ENCODE measurements around the gene RRM1.
A peak's percentile ranks its signal among the peaks of the same experiment; 100 is the strongest.
"Not testable (repeated sequence)": the region's sequence is repeated elsewhere in the genome, so short reads cannot be mapped to it uniquely, and the experiment has no call there.

Gene RRM1

DNA sequence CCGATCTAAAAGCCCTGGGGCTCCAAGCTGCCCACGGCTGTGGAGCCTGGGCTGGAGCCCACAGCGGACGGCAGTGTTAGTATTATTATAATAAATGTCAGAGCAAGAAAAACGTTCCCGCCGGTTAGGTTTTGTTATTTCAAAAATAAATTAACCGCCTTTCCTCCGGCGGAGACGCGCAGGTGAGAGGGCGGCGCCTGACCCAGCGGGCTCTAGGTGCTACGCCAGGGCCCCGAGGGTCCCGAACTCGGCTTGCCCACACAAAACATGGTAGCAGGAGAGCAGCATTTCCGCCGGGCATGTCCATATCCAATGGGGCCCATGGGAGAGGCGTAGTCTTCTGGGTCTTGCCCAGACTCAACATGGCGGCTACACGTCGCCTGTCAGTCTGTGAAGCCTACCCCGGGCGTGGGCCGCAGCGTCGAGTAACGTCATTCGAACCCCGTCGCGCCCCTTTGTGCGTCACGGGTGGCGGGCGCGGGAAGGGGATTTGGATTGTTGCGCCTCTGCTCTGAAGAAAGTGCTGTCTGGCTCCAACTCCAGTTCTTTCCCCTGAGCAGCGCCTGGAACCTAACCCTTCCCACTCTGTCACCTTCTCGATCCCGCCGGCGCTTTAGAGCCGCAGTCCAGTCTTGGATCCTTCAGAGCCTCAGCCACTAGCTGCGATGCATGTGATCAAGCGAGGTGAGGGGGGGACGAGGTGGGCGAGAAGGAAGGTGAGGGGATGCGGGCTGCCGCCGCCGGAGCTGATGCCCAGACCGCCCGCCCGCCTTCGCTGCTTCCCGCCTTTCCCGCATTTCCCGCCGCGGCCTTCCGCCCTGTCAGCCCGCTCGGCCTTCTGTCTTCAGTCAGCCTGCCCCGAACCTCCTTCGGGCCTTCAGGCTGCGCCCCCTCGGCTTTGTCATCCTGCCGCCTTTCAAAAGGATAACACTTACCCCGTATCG is at the start of gene RRM1:
Gene RRM1, plus strand, starts transcription at position 452 of the 944 bp plus-strand sequence. Its CDS starts 214 bp downstream, at position 666.
- H3K4me3 ChIP-seq (ENCODE audit: low read depth, low read length): peak within 1 kb of the TSS; percentile 84

- H3K4me3 ChIP-seq (ENCODE audit: low read depth, low read length): no peak overlapping the region
Measured at GRCh38 chr11:4044976-4045646, 49.5 kb upstream of the RRM1 start.

DNA sequence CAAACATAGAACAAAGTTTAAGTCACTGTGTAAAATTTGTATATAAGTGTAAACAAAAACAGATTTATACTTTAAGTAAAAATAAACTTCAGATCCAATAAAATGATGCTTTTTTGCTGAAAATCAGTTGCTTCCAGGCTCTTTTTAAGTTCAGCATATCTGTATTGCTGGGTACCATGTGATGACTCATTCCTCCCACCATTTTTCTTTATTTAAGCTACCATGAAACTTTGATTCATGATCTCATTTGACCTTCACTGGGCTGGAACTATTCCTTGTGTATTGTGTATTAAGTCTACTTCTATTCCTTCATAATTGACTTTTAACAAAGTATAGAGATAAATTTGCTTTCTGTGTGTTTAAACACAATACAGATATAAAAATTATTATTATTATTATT is 46.3 kb upstream of the RRM1 start:
- H3K4me3 ChIP-seq (ENCODE audit: low read depth, low read length): no peak overlapping the region

DNA sequence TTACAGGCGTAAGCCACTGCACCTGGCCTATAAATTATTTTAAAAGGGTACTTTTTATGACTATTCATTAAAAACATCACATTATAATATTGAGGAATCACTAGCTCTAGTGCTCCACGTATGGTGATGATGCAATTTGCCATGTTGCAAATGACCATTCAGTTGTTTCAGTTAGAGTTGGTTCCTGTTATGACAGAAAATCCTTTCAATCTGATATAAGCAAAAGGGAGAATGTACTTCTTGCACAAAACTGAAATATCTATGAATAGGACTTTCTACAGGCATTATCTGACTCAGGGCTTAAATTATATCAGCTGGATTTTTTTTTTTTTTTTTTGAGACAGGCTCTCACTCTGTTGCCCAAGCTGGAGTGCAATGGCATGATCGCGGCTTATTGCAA is 45.6 kb upstream of the RRM1 start:
- no peak overlapping the region for H3K4me3 ChIP-seq (ENCODE audit: low read depth, low read length)

- H3K4me3 ChIP-seq (ENCODE audit: low read depth, low read length): no peak overlapping the region
Measured at GRCh38 chr11:4050138-4050537, 44.5 kb upstream of the RRM1 start.

DNA sequence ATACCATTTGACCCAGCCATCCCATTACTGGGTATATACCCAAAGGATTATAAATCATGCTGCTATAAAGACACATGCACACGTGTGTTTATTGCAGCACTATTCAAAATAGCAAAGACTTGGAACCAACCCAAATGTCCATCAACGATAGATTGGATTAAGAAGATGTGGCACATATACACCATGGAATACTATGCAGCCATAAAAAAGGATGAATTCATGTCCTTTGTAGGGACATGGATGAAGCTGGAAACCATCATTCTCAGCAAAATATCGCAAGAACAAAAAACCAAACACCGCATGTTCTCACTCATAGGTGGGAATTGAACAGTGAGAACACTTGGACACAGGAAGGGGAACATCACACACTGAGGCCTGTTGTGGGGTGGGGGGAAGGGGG is 41.4 kb upstream of the RRM1 start:
- H3K4me3 ChIP-seq (ENCODE audit: low read depth, low read length): not testable (repeated sequence)

- no peak overlapping the region for H3K4me3 ChIP-seq (ENCODE audit: low read depth, low read length)
Measured at GRCh38 chr11:4054643-4055042, 40.0 kb upstream of the RRM1 start.

- H3K4me3 ChIP-seq (ENCODE audit: low read depth, low read length): no peak overlapping the region
Measured at GRCh38 chr11:4059424-4059823, 35.2 kb upstream of the RRM1 start.

DNA sequence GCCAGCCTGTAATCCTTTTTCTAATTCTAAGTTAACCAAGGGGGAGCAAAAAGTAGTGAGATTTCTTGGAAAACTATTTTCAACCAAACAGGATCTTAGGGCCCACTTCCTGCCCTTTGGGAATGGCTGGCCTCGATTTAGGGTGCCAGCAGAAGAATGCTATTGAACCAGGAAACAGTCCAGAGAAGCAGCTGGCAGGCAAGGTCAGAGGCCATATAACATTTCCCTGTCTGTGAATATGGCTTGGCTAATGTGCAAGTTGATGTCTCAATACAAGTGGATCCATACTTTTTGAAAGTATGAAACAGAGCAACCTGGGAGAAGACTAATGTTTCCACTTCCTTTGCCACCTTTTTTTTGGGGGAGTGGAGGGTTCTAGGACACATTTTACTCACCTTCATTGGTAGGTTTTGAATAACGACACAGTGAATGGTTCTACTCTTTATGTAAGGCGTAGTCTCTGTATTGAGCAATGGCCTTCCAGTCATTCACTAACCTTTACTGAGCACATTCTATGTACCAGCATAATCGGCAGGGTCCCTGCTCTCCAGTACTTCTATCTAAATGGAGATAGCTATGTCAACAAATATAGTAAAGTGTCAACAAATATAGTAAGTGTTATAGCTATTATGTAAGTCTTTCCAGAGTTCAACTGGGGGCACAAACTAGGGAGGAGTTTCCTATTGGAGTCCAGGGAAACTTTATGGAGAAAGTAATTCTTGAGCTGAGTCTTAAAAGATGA is 34.2 kb upstream of the RRM1 start:
- no peak overlapping the region for H3K4me3 ChIP-seq (ENCODE audit: low read depth, low read length)

GRCh38 chr11:4061700-4062099 is 32.9 kb upstream of the RRM1 start:
- no peak overlapping the region for H3K4me3 ChIP-seq (ENCODE audit: low read depth, low read length)

- no peak overlapping the region for H3K4me3 ChIP-seq (ENCODE audit: low read depth, low read length)
Measured at GRCh38 chr11:4063348-4063747, 31.3 kb upstream of the RRM1 start.

DNA sequence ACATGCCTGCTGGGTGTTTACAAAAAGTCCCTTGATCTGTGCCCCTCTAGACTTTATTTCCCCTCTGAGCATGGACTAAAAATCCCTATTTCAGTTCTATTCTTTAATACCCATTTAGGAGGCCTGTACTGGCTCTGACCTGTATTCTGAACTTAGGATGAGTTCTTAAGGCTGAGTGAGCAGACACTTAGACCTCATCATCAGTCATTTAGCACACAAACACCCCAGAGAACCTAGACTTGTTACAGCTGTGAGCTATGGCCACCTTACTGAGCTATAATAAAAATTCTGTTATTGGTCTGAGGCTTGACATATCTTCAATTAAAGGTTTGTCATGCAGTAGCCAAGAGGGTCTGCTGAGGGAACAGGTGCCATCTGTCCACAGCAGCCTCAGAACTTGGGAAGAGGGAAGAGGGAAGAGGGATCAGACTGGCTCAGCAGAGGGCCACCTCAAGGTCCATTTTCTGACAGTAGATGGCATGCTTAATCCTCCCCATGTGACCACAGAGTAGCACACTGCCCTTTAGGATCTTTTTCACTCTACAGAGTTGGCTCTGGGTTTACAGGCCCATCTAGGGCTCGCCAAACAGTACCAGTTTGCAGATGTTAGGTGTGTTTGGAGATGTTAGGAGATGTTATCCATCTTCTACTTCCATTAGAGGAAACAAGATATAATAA is 30.2 kb upstream of the RRM1 start:
- H3K4me3 ChIP-seq (ENCODE audit: low read depth, low read length): no peak overlapping the region

- H3K4me3 ChIP-seq (ENCODE audit: low read depth, low read length): no peak overlapping the region
Measured at GRCh38 chr11:4065086-4065485, 29.5 kb upstream of the RRM1 start.

DNA sequence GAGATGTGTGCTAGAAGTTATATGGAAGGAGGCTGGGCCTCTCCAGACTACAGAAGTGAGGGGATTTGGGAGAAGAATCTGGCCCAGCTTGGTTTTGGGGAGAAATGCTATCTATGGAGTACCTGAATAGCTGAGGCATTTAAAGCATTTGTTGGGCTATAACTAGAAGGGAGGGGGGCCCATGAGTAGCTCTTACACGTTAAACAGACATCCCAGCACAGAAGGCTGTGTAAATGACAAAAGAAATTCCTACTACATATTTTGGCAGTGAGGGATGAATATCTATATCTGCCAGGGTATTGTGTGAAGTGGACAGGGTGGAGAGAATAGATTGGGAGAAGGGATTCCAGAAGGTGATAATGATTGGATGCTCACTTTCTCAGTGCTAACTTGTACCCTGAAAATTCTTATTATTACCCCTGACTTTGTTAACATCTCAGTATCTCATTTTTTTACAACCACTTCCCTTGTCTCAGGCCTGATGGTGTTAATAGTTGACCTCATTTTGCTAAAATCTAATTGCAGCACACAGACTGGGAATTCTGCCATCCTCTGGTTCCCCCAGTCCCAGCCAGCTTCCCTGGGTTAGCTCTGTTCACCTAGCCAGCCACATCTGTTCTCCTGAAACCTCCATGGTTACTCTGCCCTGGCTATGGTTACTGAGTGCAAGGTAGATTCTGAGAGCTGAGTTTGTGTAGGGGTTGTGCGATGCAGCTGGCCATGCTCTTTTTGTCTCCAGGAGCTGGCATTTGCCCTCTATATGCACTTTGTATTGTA is 28.8 kb upstream of the RRM1 start:
- no peak overlapping the region for H3K4me3 ChIP-seq (ENCODE audit: low read depth, low read length)

DNA sequence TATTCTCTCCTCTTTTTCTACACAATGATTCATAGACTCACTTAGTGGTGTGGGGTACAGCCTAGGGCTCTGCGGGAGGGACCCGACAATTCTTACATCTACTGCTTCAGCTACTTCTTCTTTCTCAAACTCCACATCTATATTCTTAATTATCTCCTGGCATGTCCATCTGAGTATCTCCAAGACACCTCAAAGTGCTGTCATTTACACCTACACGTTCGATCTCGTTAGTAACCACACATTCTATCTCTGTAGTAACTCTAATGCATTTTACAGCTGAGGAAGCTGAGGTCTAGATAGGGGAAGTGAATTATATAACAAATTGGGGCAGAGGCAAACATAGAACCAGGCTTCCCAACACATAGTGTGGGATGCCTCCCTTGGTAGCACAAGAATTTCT is 27.7 kb upstream of the RRM1 start:
- no peak overlapping the region for H3K4me3 ChIP-seq (ENCODE audit: low read depth, low read length)

- H3K4me3 ChIP-seq (ENCODE audit: low read depth, low read length): no peak overlapping the region
Measured at GRCh38 chr11:4068962-4069361, 25.6 kb upstream of the RRM1 start.

GRCh38 chr11:4071325-4071724 is 23.3 kb upstream of the RRM1 start:
- H3K4me3 ChIP-seq (ENCODE audit: low read depth, low read length): no peak overlapping the region

- no peak overlapping the region for H3K4me3 ChIP-seq (ENCODE audit: low read depth, low read length)
Measured at GRCh38 chr11:4071914-4072313, 22.7 kb upstream of the RRM1 start.

DNA sequence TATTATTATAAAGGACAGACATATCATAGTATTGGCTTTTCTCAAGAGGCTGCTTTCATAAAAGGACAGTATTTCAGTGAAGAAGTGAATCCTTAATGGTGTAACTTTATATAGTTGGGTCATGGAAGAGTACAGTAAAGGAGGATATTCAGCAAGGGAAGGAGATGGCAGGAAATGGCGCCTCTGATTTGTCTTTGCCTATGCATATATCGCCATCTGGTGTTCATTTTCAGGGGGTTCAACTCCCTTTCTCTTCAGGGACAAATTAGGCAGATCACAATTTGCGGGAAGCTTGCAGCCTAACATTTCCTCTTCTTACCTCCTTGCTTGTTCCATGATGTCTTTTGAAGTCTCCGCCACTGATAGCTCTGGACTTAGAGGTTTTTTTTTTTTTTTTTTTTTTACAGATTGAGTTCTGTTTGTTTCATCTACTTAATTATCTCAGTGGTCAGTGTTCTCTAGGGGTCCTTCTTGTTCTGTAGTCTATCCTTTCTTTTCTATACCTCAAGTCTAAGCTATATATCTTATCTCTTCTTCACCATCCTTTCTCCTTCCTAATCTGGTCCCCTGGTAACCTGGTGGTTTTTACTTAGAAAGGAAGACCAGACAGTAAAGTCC is 21.8 kb upstream of the RRM1 start:
- H3K4me3 ChIP-seq (ENCODE audit: low read depth, low read length): no peak overlapping the region

DNA sequence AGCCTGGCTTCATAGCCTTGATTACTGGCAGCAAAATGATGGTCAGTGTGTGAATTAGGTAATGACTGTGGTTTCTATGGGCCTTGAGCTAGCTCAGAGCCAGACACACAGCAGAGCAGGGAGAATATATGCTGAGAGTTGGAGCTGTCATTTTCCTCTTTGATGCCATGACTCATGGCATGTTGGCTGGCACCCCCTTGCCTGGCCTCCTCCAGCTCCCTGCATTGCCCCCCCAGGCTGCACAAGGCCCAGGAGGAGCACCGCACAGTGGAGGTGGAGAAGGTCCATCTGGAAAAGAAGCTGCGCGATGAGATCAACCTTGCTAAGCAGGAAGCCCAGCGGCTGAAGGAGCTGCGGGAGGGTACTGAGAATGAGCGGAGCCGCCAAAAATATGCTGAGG is 20.3 kb upstream of the RRM1 start:
- no peak overlapping the region for H3K4me3 ChIP-seq (ENCODE audit: low read depth, low read length)
